HFFc6 (cell line): ENCODE data around the gene PDE6B. TPM values are rescaled to one million over a fixed set of nuclear protein-coding genes. Genes with fewer than 3 reads are reported as not detected.

Experiments
- DNase-seq: peaks from one replicate; pipeline ENCODE4 v3.0.0-alpha.2; 2018
- H3K27ac Mint-ChIP-seq: 2 replicates; pipeline ENCODE4 v1.8.0; 2020; ENCODE audit warnings: mild to moderate bottlenecking, mixed read lengths
- H3K27me3 Mint-ChIP-seq: 2 replicates; pipeline ENCODE4 v1.8.0; 2021; ENCODE audit warnings: mild to moderate bottlenecking, moderate library complexity, mixed read lengths; ENCODE audit not compliant: insufficient read depth
- H3K36me3 Mint-ChIP-seq: 2 replicates; pipeline ENCODE4 v1.8.0; 2021; ENCODE audit warnings: low read depth, mixed read lengths
- H3K4me1 Mint-ChIP-seq: 2 replicates; pipeline ENCODE4 v1.8.0; 2020; ENCODE audit warnings: low read depth, mixed read lengths
- H3K4me3 Mint-ChIP-seq: 2 replicates; pipeline ENCODE4 v1.8.0; 2020; ENCODE audit warnings: mild to moderate bottlenecking, moderate library complexity, mixed read lengths
- H3K9me3 Mint-ChIP-seq: 2 replicates; pipeline ENCODE4 v1.8.0; 2020; ENCODE audit warnings: mild to moderate bottlenecking, mixed read lengths
- CTCF ChIP-seq: fragments of 200-600 bp; sonication (generic); IDR thresholded peaks from 2 replicates; pipeline ENCODE4 v1.5.0; 2021; ENCODE audit warnings: antibody characterized with exemption, mild to moderate bottlenecking
- total RNA-seq, 6 experiments: library from RNA; stranded (reverse); fragmentation: NEBNext Ultra II Directional; extraction: Animal tissue kit (Norgen Biotek cat#: 25700); gene quantifications; 2 replicates in 1 of 6; 3 replicates in 5 of 6; pipeline ENCODE4 v1.2.3, GENCODE V29; 2021

PDE6B gene
- total RNA-seq, 6 experiments from 2014 or later = not detected

- H3K27me3 Mint-ChIP-seq = peaks cover 1% of the 10 kb centered on the region
Observed at GRCh38 chr4:649751-650310, 24.5 kb downstream of the PDE6B start.

DNA sequence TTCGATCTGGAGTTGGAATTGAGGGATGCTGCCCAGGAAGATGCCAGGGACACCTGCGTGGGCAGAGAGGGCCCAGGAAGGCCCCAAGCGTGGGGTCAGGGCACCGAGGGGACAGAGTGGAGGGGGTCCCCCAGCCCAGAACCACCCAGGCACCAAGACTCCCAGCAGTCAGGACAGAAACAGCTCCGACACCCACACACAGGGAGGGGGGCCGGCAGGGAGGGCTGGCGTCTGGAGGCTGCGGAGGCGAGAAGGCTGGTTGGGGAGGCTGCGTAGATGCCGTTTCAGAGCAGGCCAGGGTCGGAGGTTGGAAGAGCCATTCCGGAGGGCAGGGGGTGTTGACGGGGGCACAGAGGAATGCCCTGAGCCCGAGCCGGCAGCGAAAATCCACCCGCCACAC is 25.1 kb downstream of the PDE6B start:
- Mint-ChIP-seq H3K4me1 (no peaks in the 10 kb centered on the region), H3K4me3 (no peak overlapping the region), H3K9me3 (peaks cover 30% of the 10 kb centered on the region), H3K27ac (no peak overlapping the region), H3K27me3 (peaks cover 1% of the 10 kb centered on the region), H3K36me3 (peaks cover 4% of the 10 kb centered on the region; the same call in 1 of the 2 replicates)
- TF ChIP-seq CTCF = no peak
- no peak for DNase-seq

More at GRCh38 chr4:649751-650310, 24.5 kb downstream of the PDE6B start:
- Mint-ChIP-seq H3K9me3 (peaks cover 31% of the 10 kb centered on the region), H3K27ac (no peak overlapping the region), H3K4me1 (no peaks in the 10 kb centered on the region), H3K36me3 (peaks cover 4% of the 10 kb centered on the region; the same call in 1 of the 2 replicates), H3K4me3 (no peak overlapping the region)
- no peak for DNase-seq
- no peak for TF ChIP-seq CTCF

GRCh38 chr4:650951-651883 is 25.8 kb downstream of the PDE6B start:
- Mint-ChIP-seq H3K36me3 (peaks cover 4% of the 10 kb centered on the region; the same call in 1 of the 2 replicates), H3K9me3 (peaks cover 36% of the 10 kb centered on the region), H3K27me3 (peaks cover under 1% of the 10 kb centered on the region), H3K27ac (no peak overlapping the region), H3K4me1 (no peaks in the 10 kb centered on the region), H3K4me3 (no peak overlapping the region)
- no peak for DNase-seq
- TF ChIP-seq CTCF = no peak

DNA sequence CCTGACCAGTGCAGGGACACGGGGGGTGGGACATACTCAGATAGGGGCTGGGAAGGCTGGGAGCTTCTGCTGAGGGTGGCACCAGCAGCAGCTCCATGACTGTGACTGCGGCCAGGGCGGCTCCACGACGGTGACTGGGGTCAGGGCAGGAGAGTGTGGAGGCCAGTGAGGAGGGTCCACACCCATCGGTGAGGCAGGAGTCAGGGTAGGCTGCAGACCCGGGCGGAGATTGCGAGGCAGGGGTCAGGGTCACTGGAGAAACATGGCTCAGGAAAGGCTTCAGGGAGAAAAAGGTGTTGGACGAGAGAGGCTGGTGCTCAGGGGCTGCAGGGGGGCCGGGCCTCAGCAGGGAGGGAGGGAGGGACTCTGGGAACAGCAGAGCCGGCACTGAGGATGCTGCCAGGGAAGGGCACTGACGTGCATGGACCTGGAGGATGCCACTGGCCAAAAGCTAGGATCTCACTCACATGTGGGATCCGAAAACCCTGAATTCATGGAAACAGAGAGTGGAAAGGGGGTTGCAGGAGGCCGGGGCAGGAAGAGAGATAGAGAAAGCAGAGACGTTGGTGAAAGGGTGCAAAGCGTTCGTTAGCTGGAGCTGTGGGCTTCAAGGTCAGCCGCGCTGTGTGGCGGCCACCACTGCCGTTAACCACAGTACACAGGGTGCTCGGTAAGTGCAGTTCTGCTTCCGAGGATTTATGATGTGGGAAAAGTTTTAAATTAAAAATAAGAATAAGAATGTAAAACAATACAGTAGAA is 26.7 kb downstream of the PDE6B start:
- peaks cover 7% of the 10 kb centered on the region; the same call in 1 of the 2 replicates for H3K36me3 Mint-ChIP-seq
- H3K9me3 Mint-ChIP-seq = peaks cover 34% of the 10 kb centered on the region
- DNase-seq = no peak
- H3K27ac Mint-ChIP-seq = no peak overlapping the region
- H3K4me3 Mint-ChIP-seq = no peak overlapping the region
- H3K27me3 Mint-ChIP-seq = no peaks in the 10 kb centered on the region; the same call in none of the 2 replicates
- TF ChIP-seq CTCF = no peak
- H3K4me1 Mint-ChIP-seq = no peaks in the 10 kb centered on the region

GRCh38 chr4:653080-653821 is 27.9 kb downstream of the PDE6B start:
- DNase-seq = no peak
- Mint-ChIP-seq H3K27me3 (no peaks in the 10 kb centered on the region; the same call in none of the 2 replicates), H3K4me3 (no peak overlapping the region), H3K4me1 (no peaks in the 10 kb centered on the region), H3K9me3 (peaks cover 38% of the 10 kb centered on the region), H3K27ac (no peak overlapping the region), H3K36me3 (peaks cover 7% of the 10 kb centered on the region; the same call in 1 of the 2 replicates)
- no peak for TF ChIP-seq CTCF
